Esophagus muscularis mucosa (tissue), 4 donors: ENCODE data around the gene PDSS2. TPM values are rescaled to one million over a fixed set of nuclear protein-coding genes. Genes with fewer than 3 reads are reported as not detected.
"Not testable (repeated sequence)": the region's sequence is repeated elsewhere in the genome, so short reads cannot be mapped to it uniquely, and the experiment has no call there.

Experiments
- DNase-seq: peaks from one replicate; pipeline ENCODE4 v3.0.0-alpha.2; 2017; ENCODE audit errors: extremely low spot score
- H3K27ac ChIP-seq, 4 donors: fragments of 200-600 bp; sonication (generic); replicated peaks in 1 of 4; 1 replicate in 3 of 4; 2 replicates in 1 of 4; pipeline ENCODE4 v1.5.1; 2016 to 2019; ENCODE audit warnings: mild to moderate bottlenecking in 1 of 4
- H3K27me3 ChIP-seq, 4 donors: fragments of 200-600 bp; sonication (generic); one replicate each; pipeline versions ENCODE4 v1.5.1 to v1.6.0; 2016 to 2019
- H3K36me3 ChIP-seq, 4 donors: fragments of 200-600 bp; sonication (generic); one replicate each; pipeline ENCODE4 v1.5.1; 2016 to 2019
- H3K4me1 ChIP-seq, 4 donors: fragments of 200-600 bp; sonication (generic); one replicate each; pipeline ENCODE4 v1.5.1; 2016 to 2019
- H3K4me3 ChIP-seq, 4 donors: fragments of 200-600 bp; sonication (generic); 1 replicate in 2 of 4; 2 replicates in 2 of 4; pipeline ENCODE4 v1.5.1; 2016 to 2019; ENCODE audit warnings: mild to moderate bottlenecking in 4 of 4, moderate library complexity in 1 of 4
- H3K9me3 ChIP-seq, 4 donors: fragments of 200-600 bp; sonication (generic); 1 replicate in 3 of 4; 2 replicates in 1 of 4; pipeline ENCODE4 v1.5.1; 2016 to 2019
- EP300 ChIP-seq: sonication (generic); formaldehyde crosslinking; IDR thresholded peaks from one replicate; pipeline ENCODE4 v1.6.1; 2017; ENCODE audit warnings: antibody characterized with exemption
- POLR2A ChIP-seq: fragments of 450-650 bp; IDR thresholded peaks from one replicate; pipeline ENCODE4 v1.6.1; 2017; ENCODE audit warnings: antibody characterized with exemption, moderate library complexity, mild to moderate bottlenecking, low read depth
- POLR2AphosphoS5 ChIP-seq, 2 donors: sonication (generic); formaldehyde crosslinking; IDR thresholded peaks; one replicate each; pipeline ENCODE4 v1.6.1; 2017; ENCODE audit warnings: antibody characterized with exemption in 2 of 2
- WGBS: methylation state at CpG from one replicate; pipeline ENCODE4 v1.1.5; 2018; 5-methylcytosine and 5-hydroxymethylcytosine counted together
- intact Hi-C: fragments of 100-400 bp; cut with DNase I; formaldehyde crosslinking; loops from one replicate; pipeline ENCODE4 v1.15.1; 2023
- total RNA-seq, 4 donors: library from RNA; depleted of rRNA; stranded (reverse); fragments of >200 nt; gene quantifications; one replicate each; pipeline versions ENCODE4 v1.1.0 to v1.2.1, GENCODE V29; 2016
- TF ChIP-seq, protein P1 (sequence below), 3 experiments: fragments of 200-600 bp in 2 of 3; fragments of 450-650 bp in 1 of 3; sonication (generic) in 2 of 3; IDR thresholded peaks; one replicate each; pipeline ENCODE4 v1.5.1; 2017 to 2019; ENCODE audit warnings: antibody characterized with exemption in 3 of 3, mild to moderate bottlenecking in 2 of 3, moderate library complexity in 1 of 3

Gene PDSS2
- total RNA-seq, 4 donors from 2014 or later = 6.6 to 10.8 (median 8.7) TPM

DNA sequence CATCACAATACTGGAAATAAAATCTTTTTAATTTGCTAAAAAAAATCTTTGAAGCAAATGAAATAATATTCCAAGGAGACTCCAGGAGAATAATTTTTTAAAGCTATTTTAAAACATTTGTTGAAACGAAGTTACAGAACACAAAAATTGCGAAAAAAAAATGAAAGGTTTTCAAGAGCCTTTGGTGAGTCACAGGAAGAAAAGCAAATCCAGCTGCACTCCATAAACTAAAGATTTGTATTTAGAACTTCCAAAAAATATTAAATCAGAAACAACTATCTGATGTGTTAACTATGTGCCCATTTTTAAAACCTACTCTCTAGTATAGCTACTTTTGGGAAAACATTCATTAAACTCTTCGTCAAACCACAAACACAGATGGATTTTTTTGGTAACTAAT lies 23.6 kb downstream of the PDSS2 start:
- intact Hi-C loops = no loop called here
- 57% methylated on average over 3 of the region's 3 CpGs for WGBS

DNA sequence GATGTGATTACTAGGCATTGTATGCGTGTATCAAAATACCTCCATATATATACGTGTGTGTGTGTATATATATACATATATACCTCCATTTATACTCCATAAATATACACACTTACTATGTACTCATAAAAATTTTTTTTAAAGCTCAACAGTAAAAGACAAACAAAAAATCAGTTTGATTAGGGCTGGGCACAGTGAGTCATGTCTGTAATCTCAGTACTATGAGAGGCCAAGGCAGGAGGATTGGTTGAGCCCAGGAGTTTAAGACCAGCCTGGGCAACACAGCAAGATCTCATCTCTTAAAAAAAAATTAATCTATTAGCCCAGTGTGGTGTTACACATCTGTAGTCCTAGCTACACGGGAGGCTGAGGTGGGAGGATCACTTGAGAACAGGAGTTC lies 24.6 kb downstream of the PDSS2 start:
- Histone ChIP-seq H3K27ac (no peak overlapping the region), H3K4me1 (no peaks in the 10 kb centered on the region), H3K4me3 (no peak overlapping the region), H3K36me3 (no peaks in the 10 kb centered on the region), H3K27me3 (no peaks in the 10 kb centered on the region), H3K9me3 (no peaks in the 10 kb centered on the region)
- DNase-seq = no peak
- 89% methylated on average over 3 of the region's 3 CpGs for WGBS
- intact Hi-C loops = no loop called here
- TF ChIP-seq, protein P1, sequence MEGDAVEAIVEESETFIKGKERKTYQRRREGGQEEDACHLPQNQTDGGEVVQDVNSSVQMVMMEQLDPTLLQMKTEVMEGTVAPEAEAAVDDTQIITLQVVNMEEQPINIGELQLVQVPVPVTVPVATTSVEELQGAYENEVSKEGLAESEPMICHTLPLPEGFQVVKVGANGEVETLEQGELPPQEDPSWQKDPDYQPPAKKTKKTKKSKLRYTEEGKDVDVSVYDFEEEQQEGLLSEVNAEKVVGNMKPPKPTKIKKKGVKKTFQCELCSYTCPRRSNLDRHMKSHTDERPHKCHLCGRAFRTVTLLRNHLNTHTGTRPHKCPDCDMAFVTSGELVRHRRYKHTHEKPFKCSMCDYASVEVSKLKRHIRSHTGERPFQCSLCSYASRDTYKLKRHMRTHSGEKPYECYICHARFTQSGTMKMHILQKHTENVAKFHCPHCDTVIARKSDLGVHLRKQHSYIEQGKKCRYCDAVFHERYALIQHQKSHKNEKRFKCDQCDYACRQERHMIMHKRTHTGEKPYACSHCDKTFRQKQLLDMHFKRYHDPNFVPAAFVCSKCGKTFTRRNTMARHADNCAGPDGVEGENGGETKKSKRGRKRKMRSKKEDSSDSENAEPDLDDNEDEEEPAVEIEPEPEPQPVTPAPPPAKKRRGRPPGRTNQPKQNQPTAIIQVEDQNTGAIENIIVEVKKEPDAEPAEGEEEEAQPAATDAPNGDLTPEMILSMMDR (IDR thresholded peaks at IDR 0.05) = no peak
- no peak for TF ChIP-seq EP300

More for the DNA sequence above, 23.6 kb downstream of the PDSS2 start:
- Histone ChIP-seq H3K36me3 (no peaks in the 10 kb centered on the region), H3K9me3 (no peaks in the 10 kb centered on the region), H3K27me3 (no peaks in the 10 kb centered on the region), H3K27ac (no peak overlapping the region), H3K4me1 (no peaks in the 10 kb centered on the region), H3K4me3 (no peak overlapping the region)
- TF ChIP-seq POLR2AphosphoS5 (IDR thresholded peaks at IDR 0.05) = no peak
- TF ChIP-seq EP300 = no peak
- TF ChIP-seq POLR2A = no peak
- TF ChIP-seq, protein P1 (IDR thresholded peaks at IDR 0.05) = no peak
- DNase-seq = no peak

DNA sequence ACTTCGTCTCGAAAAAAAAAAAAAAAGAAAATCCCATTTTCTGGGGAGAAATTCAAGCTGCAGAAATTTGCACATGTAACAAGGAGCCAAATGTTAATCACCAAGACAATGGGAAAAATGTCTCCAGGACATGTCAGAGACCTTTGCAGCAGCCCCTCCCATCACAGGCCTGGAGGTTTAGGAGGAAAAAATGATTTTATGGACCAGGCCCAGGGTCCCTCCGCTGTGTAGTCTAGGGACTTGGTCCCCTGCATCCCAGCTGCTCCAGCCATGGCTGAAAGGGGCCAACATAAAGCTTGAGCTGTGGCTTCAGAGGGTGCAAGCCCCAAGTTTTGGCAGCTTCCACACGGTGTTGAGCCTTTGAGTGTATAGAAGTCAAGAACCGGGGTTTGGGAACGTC lies 33.4 kb downstream of the PDSS2 start:
- H3K27ac ChIP-seq, H3K4me3 ChIP-seq, H3K9me3 ChIP-seq, intact Hi-C loops, DNase-seq, H3K27me3 ChIP-seq, H3K4me1 ChIP-seq, H3K36me3 ChIP-seq: not testable (repeated sequence)
- WGBS = 93% methylated on average over 5 of the region's 6 CpGs

DNA sequence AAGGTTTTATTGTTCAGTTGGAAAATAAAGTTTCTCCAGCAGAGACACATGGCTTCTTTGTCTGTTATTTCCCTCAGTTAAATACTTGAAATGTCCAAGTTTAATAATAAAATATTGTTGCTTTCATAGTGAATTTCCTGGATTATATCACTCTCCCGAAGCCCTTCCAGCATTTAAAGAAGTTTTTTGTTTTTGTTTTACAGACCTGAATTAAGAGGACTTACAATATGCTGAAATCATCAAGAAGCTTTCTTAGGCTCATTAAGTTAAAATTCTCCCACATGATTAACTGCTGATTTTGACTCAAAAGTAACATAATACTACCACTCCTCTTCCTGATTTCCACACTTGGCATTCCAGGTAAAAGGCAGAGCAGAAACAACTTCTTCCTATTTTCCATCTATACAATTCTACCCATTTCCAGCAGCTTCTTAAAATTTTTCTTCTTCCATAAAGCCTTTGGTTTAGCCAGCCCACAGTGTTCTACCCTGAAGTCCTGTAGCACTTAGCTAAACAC lies 35.8 kb downstream of the PDSS2 start:
- no peak for DNase-seq
- Histone ChIP-seq H3K36me3 (no peaks in the 10 kb centered on the region), H3K4me1 (peaks cover 0 to 6% (median 4%) of the 10 kb centered on the region in 4 donors), H3K27me3 (no peaks in the 10 kb centered on the region), H3K4me3 (no peak overlapping the region), H3K27ac (no peak overlapping the region), H3K9me3 (no peaks in the 10 kb centered on the region)
- no peak for TF ChIP-seq POLR2A
- no peak for TF ChIP-seq EP300
- TF ChIP-seq, protein P1 (IDR thresholded peaks at IDR 0.05) = no peak
- TF ChIP-seq POLR2AphosphoS5 (IDR thresholded peaks at IDR 0.05) = no peak
- intact Hi-C loops = no loop called here
- 53% methylated on average over 1 of the region's 1 CpG for WGBS

DNA sequence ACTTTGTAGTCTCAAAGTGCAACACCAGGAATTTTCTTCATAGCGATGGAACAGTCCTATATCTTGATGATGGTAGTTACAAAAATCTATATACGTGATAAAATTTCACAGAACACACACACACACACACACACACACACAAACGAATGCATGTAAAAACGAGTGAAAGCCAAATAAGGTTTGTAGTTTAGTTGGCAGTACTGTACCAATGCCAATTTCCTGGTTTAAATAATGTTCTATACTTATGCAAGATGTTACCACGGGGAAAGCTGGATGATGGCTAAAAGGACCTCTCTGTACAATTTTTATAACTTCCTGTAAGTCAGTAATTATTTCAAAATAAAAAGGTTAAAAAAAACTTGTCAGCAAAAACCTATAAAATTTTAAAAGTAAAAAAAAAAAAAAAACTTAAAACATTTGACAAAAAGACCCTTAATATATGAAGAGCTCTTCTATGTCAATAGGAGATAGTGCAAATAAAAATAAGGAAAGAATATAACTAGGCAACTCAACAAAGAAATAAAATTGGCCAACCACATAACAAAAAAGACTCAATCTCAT lies 37.6 kb downstream of the PDSS2 start:
- peaks cover 0 to 6% (median 4%) of the 10 kb centered on the region in 4 donors for H3K4me1 ChIP-seq
- H3K27ac ChIP-seq = no peak overlapping the region
- H3K36me3 ChIP-seq = no peaks in the 10 kb centered on the region
- no peak overlapping the region for H3K4me3 ChIP-seq
- no peaks in the 10 kb centered on the region for H3K9me3 ChIP-seq
- intact Hi-C loops = no loop called here
- H3K27me3 ChIP-seq = no peaks in the 10 kb centered on the region
- no peak for DNase-seq
- TF ChIP-seq POLR2A (no peak), POLR2AphosphoS5 (IDR thresholded peaks at IDR 0.05) (no peak), EP300 (no peak)
- TF ChIP-seq, protein P1 (IDR thresholded peaks at IDR 0.05) = no peak
- WGBS = 76% methylated on average over 5 of the region's 5 CpGs
